ENCODE data around the gene TMEM225B.

DNA sequence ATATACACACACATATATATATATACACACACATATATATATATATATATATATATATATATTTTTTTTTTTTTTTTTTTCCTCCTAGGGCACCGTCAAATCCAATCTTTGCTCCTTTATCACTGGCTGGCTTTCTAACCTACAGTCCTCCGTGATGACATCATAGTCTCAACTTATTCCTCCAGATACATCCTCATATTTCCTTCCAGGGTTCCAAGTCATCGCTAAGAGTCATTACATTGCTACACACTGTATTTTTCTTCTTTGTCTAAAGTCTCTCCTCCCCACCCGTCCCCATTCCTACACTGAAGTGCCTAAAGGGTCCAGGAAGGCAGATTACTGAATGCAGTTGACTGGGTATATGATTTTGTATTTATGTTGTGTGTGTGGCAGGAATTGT, 45.0 kb upstream of the TMEM225B start:
- TF ChIP-seq, protein P1, sequence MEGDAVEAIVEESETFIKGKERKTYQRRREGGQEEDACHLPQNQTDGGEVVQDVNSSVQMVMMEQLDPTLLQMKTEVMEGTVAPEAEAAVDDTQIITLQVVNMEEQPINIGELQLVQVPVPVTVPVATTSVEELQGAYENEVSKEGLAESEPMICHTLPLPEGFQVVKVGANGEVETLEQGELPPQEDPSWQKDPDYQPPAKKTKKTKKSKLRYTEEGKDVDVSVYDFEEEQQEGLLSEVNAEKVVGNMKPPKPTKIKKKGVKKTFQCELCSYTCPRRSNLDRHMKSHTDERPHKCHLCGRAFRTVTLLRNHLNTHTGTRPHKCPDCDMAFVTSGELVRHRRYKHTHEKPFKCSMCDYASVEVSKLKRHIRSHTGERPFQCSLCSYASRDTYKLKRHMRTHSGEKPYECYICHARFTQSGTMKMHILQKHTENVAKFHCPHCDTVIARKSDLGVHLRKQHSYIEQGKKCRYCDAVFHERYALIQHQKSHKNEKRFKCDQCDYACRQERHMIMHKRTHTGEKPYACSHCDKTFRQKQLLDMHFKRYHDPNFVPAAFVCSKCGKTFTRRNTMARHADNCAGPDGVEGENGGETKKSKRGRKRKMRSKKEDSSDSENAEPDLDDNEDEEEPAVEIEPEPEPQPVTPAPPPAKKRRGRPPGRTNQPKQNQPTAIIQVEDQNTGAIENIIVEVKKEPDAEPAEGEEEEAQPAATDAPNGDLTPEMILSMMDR (conservative IDR thresholded peaks at IDR 0.05; ENCODE audit: low read depth, low read length), result no peak
- TF ChIP-seq EZH2 (IDR thresholded peaks at IDR 0.05; ENCODE audit: low read length, unreplicated experiment), result no peak
- no peak for TF ChIP-seq EZH2phosphoT487 (IDR thresholded peaks at IDR 0.05; ENCODE audit: borderline replicate concordance, low read length)

All from PC-3 (cell line).